IPS-20b (cell line): ENCODE results near the gene KIF2C.
A peak's percentile ranks its signal among the peaks of the same experiment; 100 is the strongest.
"Not testable (repeated sequence)": the region's sequence is repeated elsewhere in the genome, so short reads cannot be mapped to it uniquely, and the experiment has no call there.

Source experiments
- H3K27ac ChIP-seq: one replicate; pipeline ENCODE4 v1.5.1; 2013; ENCODE audit warnings: low read length
- H3K27me3 ChIP-seq: 2 replicates; pipeline ENCODE4 v1.6.1; 2013; ENCODE audit warnings: mild to moderate bottlenecking, low read length, inconsistent platforms; ENCODE audit not compliant: insufficient read depth
- H3K36me3 ChIP-seq: 2 replicates; pipeline ENCODE4 v1.6.1; 2013; ENCODE audit warnings: low read depth, mild to moderate bottlenecking, inconsistent platforms, low read length, moderate library complexity; ENCODE audit not compliant: insufficient read depth
- H3K4me1 ChIP-seq: 2 replicates; pipeline ENCODE4 v1.6.1; 2013; ENCODE audit warnings: mild to moderate bottlenecking, control low read depth, inconsistent platforms, low read length, moderate library complexity; ENCODE audit not compliant: insufficient read depth
- H3K4me3 ChIP-seq: 2 replicates; pipeline ENCODE4 v1.5.1; 2013; ENCODE audit warnings: mild to moderate bottlenecking, low read length, inconsistent platforms
- H3K9ac ChIP-seq: 2 replicates; pipeline ENCODE4 v1.6.1; 2013; ENCODE audit warnings: low read depth, mild to moderate bottlenecking, inconsistent platforms, low read length, moderate library complexity
- H3K9me3 ChIP-seq: 2 replicates; pipeline ENCODE4 v1.6.1; 2013; ENCODE audit warnings: mild to moderate bottlenecking, low read depth, low read length, inconsistent platforms; ENCODE audit not compliant: insufficient read depth

The KIF2C gene

GRCh38 chr1:44721485-44722361 lies 17.9 kb upstream of the KIF2C start:
- H3K9me3 ChIP-seq, result no peaks in the 10 kb centered on the region
- no peak overlapping the region for H3K4me3 ChIP-seq
- no peak overlapping the region for H3K27ac ChIP-seq
- H3K36me3 ChIP-seq, result no peaks in the 10 kb centered on the region
- no peaks in the 10 kb centered on the region for H3K27me3 ChIP-seq
- peak overlapping the region; percentile 65 for H3K9ac ChIP-seq
- no peaks in the 10 kb centered on the region for H3K4me1 ChIP-seq

GRCh38 chr1:44723064-44723463 lies 16.6 kb upstream of the KIF2C start:
- Histone ChIP-seq H3K36me3 (no peaks in the 10 kb centered on the region), H3K27ac (no peak overlapping the region), H3K9me3 (no peaks in the 10 kb centered on the region), H3K27me3 (no peaks in the 10 kb centered on the region), H3K9ac (no peak overlapping the region), H3K4me1 (no peaks in the 10 kb centered on the region), H3K4me3 (no peak overlapping the region)

- Histone ChIP-seq H3K4me3 (no peak overlapping the region), H3K27ac (no peak overlapping the region), H3K36me3 (no peaks in the 10 kb centered on the region), H3K27me3 (no peaks in the 10 kb centered on the region), H3K9me3 (no peaks in the 10 kb centered on the region), H3K4me1 (no peaks in the 10 kb centered on the region), H3K9ac (no peak overlapping the region)
Measured at GRCh38 chr1:44723496-44724295, 15.9 kb upstream of the KIF2C start.

GRCh38 chr1:44724296-44724954 lies 15.2 kb upstream of the KIF2C start:
- Histone ChIP-seq H3K9ac (no peak overlapping the region), H3K4me3 (no peak overlapping the region), H3K27me3 (no peaks in the 10 kb centered on the region), H3K4me1 (no peaks in the 10 kb centered on the region), H3K36me3 (no peaks in the 10 kb centered on the region), H3K9me3 (no peaks in the 10 kb centered on the region), H3K27ac (no peak overlapping the region)

GRCh38 chr1:44724955-44725698 lies 14.5 kb upstream of the KIF2C start:
- H3K9me3 ChIP-seq, result no peaks in the 10 kb centered on the region
- no peaks in the 10 kb centered on the region for H3K36me3 ChIP-seq
- no peak overlapping the region for H3K9ac ChIP-seq
- H3K4me3 ChIP-seq, result no peak overlapping the region
- no peaks in the 10 kb centered on the region for H3K27me3 ChIP-seq
- no peaks in the 10 kb centered on the region for H3K4me1 ChIP-seq
- H3K27ac ChIP-seq, result no peak overlapping the region

GRCh38 chr1:44730741-44731512 lies 8.7 kb upstream of the KIF2C start, which contains the start of gene RNU5D-1:
RNU5D-1 (minus strand) TSS chr1:44731170.
- Histone ChIP-seq H3K27ac (peak within 1 kb of the TSS; percentile 81), H3K4me3 (no peak within 1 kb of the TSS; the same call in 1 of the 2 replicates), H3K36me3 (no peaks in the 10 kb centered on the region), H3K9ac (peak within 1 kb of the TSS; percentile 89), H3K9me3 (no peaks in the 10 kb centered on the region), H3K4me1 (no peaks in the 10 kb centered on the region; the same call in 1 of the 2 replicates), H3K27me3 (no peaks in the 10 kb centered on the region)

GRCh38 chr1:44733365-44733764 lies 6.3 kb upstream of the KIF2C start:
- H3K9ac ChIP-seq, result no peak overlapping the region
- no peak overlapping the region for H3K4me3 ChIP-seq
- H3K4me1 ChIP-seq, result no peaks in the 10 kb centered on the region; the same call in 1 of the 2 replicates
- H3K9me3 ChIP-seq, result no peaks in the 10 kb centered on the region
- H3K27ac ChIP-seq, result no peak overlapping the region
- no peaks in the 10 kb centered on the region for H3K27me3 ChIP-seq
- no peaks in the 10 kb centered on the region for H3K36me3 ChIP-seq

GRCh38 chr1:44733784-44734183 lies 5.9 kb upstream of the KIF2C start:
- Histone ChIP-seq H3K27ac (no peak overlapping the region), H3K4me3 (no peak overlapping the region), H3K4me1 (no peaks in the 10 kb centered on the region; the same call in 1 of the 2 replicates)

GRCh38 chr1:44735992-44736391 lies 3.6 kb upstream of the KIF2C start:
- H3K9ac ChIP-seq, result no peak overlapping the region
- H3K27me3 ChIP-seq, result no peaks in the 10 kb centered on the region
- no peak overlapping the region for H3K4me3 ChIP-seq
- no peak overlapping the region for H3K27ac ChIP-seq
- no peaks in the 10 kb centered on the region for H3K9me3 ChIP-seq
- H3K4me1 ChIP-seq, result peaks cover 5% of the 10 kb centered on the region; the same call in 1 of the 2 replicates
- peaks cover 4% of the 10 kb centered on the region for H3K36me3 ChIP-seq

More at GRCh38 chr1:44733784-44734183, 5.9 kb upstream of the KIF2C start:
- Histone ChIP-seq H3K27me3 (no peaks in the 10 kb centered on the region), H3K36me3 (no peaks in the 10 kb centered on the region), H3K9me3 (no peaks in the 10 kb centered on the region), H3K9ac (no peak overlapping the region)

- not testable (repeated sequence) for H3K27me3 ChIP-seq, H3K9me3 ChIP-seq, H3K4me1 ChIP-seq
- H3K27ac ChIP-seq, result peak overlapping the region; percentile 80
- H3K4me3 ChIP-seq, result peak overlapping the region; percentile 95
- H3K36me3 ChIP-seq, result peaks cover 28% of the 10 kb centered on the region
- H3K9ac ChIP-seq, result peak overlapping the region; percentile 82; the same call in 1 of the 2 replicates
Measured at GRCh38 chr1:44738953-44739306, 707 bp upstream of the KIF2C start.
